GM12874 (cell line): ENCODE measurements around the gene CFAP44.

Experiments
- TF ChIP-seq, protein P1 (sequence below): IDR thresholded peaks from 2 replicates; pipeline ENCODE4 v1.5.1; 2011; ENCODE audit warnings: low read depth, mild to moderate bottlenecking, control low read depth, low read length, moderate library complexity; ENCODE audit not compliant: insufficient read depth

The CFAP44 gene

DNA sequence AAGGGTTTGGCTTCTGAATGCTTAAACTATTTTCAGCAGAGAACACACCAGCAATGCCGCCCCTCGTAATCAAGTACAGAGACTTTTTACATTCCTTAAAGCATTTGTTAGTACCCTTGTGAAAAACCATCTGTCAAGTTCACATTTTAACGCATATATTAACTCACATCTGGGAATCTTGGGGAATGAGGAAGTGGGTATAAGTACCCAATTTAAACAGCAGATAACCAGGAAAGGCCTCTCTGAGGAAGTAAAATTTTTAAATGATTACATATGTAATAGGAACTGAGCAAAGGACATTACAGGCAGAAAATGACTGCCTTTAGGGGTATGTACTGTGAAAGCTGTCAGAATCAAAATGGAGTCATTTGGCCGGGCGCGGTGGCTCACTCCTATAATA lies 12.8 kb upstream of the CFAP44 start:
- TF ChIP-seq, protein P1, sequence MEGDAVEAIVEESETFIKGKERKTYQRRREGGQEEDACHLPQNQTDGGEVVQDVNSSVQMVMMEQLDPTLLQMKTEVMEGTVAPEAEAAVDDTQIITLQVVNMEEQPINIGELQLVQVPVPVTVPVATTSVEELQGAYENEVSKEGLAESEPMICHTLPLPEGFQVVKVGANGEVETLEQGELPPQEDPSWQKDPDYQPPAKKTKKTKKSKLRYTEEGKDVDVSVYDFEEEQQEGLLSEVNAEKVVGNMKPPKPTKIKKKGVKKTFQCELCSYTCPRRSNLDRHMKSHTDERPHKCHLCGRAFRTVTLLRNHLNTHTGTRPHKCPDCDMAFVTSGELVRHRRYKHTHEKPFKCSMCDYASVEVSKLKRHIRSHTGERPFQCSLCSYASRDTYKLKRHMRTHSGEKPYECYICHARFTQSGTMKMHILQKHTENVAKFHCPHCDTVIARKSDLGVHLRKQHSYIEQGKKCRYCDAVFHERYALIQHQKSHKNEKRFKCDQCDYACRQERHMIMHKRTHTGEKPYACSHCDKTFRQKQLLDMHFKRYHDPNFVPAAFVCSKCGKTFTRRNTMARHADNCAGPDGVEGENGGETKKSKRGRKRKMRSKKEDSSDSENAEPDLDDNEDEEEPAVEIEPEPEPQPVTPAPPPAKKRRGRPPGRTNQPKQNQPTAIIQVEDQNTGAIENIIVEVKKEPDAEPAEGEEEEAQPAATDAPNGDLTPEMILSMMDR, result no peak

DNA sequence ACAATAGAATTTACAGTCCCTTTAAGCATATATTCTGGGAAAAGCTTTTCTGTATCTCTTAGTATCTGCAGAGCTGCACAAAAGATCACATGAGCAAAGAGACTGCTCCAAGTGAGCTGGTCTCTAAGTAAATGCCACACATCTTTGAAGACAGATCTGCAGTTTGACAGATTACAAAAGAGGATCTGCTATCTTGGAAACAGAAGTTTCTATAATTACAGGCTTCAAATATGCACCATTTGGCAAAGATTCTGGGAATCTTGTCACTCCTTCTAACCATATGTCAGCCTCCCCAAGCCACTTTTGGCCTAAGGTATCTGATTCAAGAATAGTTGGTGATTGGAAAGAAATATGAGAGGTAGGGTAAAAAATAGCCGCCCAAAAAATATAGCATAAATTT lies 9.6 kb upstream of the CFAP44 start:
- TF ChIP-seq, protein P1, result no peak

DNA sequence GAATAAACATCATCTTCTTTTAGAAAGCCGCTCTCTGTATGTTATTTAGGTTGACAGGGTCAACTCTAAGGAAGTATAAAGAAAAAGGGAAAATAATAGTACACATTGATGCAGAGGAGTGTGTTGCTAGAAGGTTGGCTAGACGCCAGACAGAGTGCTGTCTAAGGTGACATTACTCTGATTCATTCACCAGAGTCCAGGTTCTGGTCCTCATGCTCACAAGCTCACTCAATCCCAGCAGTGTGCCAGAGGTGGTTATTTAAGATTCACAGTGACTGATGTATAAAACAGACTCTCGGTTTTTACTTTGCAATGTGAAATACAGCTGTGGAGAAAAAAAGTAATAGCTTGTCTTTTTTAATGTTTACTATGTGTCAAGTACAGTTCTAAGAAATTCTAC lies 1.7 kb downstream of the CFAP44 start:
- TF ChIP-seq, protein P1, result no peak

DNA sequence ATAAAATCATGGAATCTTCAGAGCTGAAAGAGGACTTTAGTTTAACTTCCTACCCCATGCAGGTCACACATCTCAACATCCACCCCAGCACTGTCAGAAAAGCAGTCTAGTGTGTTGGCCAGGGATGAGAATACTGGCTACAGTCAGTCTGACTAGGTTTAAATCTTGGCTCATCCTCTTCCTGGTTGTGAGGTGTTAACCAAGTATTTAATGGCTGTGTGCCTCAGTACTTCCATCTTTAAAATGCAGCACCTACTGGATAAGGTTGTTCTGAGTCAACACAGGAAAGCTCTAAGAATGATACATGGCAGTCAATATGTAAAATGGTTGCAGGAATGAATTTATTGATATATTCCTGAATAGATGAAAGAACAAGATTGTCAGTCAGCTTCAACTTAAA lies 3.1 kb downstream of the CFAP44 start:
- TF ChIP-seq, protein P1, result no peak

DNA sequence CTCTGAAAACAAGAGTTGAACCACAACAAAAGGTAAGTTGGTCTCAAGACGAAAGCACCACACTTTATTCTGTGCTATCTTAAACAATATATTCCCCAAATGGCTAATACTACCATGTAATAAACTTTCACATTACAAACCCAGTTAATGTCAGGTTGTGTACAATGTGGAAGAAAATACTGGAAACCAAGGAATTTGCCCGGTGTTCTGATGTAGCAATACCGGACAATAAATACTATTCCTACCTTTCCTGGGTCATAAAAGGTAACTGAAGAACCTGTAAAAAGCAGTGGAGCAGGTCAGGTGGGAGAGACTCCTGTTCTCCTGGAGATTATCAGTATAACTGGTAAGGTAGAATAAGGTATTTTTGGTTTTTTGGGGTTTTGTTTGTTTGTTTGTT lies 3.9 kb downstream of the CFAP44 start:
- TF ChIP-seq, protein P1, result no peak

DNA sequence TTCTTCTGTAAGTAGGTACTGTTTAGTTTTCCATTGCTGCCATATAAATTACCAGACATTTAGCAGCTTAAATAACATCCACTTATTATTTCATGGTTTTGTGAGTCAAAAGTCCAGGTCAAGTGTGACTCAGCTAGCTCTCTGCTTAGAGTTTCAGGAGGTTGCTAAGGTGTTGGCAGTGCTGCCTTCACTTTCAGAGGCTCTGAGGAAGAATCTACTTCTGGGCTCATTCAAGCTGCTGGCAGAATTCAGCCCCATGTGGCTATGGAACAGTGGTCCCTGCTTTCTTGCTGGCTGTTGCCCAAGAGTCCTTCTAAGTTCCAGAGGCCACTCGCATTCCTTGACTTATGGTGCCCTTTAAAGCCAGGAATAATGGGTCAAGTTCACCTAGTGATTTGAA lies 4.5 kb downstream of the CFAP44 start:
- TF ChIP-seq, protein P1, result no peak

DNA sequence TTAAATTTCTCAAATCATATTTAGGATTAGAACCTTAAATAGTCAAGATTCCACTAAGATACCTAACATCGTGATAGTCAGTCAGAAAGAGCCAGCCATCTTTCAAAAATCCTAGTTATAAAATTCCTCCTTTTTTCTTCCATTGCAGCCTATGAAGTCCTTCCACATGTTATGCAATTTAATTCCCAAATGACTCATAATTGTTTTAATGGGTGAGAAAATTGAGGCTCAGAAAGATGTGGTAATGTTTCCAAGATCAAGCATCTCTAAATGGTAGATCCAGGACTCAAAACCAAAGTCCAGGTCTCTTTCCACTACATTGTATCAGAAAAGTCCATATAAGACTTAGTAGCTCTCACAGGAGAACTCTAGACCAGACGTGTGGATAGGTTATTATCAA lies 9.5 kb downstream of the CFAP44 start:
- TF ChIP-seq, protein P1, result no peak

DNA sequence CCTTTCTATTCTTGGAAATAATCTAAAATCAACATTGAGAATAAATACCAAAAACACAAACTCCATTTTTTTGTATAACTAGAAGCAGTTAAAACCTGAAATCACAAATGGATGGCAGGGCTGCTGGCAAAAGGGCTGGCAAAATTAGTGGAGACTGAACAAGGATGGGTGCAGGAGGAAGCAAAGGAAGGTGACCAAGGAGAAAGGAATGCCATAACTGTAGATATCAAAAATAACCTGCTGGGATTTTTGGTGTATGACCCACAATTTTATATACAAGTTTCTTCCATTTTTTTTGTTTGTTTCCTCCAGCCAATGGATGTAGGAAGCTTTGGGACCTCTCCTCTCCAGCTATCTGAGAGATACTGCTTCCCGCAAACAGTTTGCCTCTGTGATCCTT lies 12.7 kb downstream of the CFAP44 start:
- TF ChIP-seq, protein P1, result no peak
